Measurements from ENCODE around the gene NELL2. TPM values are rescaled to one million over a fixed set of nuclear protein-coding genes. Genes with fewer than 3 reads are reported as not detected.

The NELL2 gene
- total RNA-seq, 1 donor from 2014 or later, result 6.6 TPM

DNA sequence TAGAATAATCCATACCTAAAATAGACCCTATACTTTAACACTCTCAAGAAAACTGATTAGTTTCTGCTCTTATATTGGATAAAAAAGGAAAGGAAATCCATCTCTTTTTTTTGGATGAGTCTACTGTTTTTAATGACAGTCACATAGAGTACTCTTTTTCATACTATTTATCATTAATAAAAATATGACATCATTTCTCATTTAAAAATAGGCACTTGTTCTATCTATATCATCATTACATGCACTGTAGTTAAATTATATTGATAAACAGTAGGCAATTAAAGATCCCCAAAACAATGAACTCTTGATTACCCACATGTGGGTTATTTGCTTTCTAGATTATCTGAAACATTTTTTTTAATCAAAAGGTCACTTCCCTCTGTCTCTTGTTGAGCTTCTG, 338.8 kb downstream of the NELL2 start:
- no peak overlapping the region for H3K4me3 ChIP-seq
- H3K4me1 ChIP-seq, result no peaks in the 10 kb centered on the region
- ATAC-seq, result no peak

DNA sequence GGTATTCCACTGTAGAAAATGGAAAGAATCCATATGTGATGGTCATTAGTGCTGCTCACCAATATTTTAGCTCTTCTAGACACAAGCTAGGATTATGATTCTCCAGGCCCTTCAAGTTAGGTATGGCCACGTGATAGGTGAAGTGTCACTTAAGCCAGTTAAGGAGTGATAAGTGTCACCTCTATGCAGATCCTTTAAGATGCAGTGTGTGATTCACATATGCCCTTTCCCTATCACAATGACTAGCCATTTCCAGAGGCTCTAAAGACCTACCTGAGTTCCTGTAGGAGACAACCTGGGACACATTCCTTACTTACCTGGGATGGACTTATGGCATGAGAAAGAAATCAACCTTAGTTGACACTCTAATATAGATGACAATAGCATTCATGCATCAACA, 343.2 kb downstream of the NELL2 start:
- no peak for DNase-seq

More for the DNA sequence above, 338.8 kb downstream of the NELL2 start:
- TF ChIP-seq, protein P1, sequence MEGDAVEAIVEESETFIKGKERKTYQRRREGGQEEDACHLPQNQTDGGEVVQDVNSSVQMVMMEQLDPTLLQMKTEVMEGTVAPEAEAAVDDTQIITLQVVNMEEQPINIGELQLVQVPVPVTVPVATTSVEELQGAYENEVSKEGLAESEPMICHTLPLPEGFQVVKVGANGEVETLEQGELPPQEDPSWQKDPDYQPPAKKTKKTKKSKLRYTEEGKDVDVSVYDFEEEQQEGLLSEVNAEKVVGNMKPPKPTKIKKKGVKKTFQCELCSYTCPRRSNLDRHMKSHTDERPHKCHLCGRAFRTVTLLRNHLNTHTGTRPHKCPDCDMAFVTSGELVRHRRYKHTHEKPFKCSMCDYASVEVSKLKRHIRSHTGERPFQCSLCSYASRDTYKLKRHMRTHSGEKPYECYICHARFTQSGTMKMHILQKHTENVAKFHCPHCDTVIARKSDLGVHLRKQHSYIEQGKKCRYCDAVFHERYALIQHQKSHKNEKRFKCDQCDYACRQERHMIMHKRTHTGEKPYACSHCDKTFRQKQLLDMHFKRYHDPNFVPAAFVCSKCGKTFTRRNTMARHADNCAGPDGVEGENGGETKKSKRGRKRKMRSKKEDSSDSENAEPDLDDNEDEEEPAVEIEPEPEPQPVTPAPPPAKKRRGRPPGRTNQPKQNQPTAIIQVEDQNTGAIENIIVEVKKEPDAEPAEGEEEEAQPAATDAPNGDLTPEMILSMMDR (IDR thresholded peaks at IDR 0.05), result no peak
- Histone ChIP-seq H3K27ac (no peak overlapping the region), H3K36me3 (no peaks in the 10 kb centered on the region), H3K9me3 (no peaks in the 10 kb centered on the region), H3K27me3 (ENCODE audit: low read depth) (no peaks in the 10 kb centered on the region)
- no peak for DNase-seq
- intact Hi-C loops (cut with DNase I), result no loop called here

DNA sequence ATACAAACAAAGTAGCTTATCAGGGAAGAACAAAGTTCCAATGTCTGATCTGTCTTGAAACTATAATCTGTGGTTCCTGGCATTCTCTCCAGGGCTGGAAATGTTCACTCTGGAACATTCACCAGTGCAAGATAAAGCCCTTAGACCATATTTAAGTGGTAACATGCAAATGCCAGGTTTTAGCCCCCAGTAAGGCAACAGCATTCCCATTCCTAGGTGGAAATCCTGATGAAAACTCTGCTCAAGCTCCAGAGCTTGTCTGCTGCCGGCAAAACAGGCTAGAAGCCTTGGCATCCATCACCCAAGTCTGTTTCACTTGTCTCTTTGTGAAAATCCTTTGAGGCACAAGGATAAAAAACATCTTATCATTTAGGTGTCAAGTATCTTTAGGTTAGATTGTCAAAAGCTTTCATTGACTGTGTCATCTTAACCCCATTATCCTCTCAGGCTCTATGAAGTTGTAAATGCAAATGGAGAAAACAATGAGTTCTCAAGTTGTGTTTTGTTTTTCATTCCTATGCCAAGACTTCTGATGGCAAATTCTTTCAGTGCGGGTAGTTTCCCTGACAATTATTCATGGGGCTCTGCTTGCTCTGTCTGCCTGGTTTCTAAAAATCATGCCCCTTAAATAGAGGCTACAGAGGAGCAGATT, 344.7 kb downstream of the NELL2 start:
- no peak for DNase-seq
- Histone ChIP-seq H3K36me3 (no peaks in the 10 kb centered on the region), H3K4me3 (no peak overlapping the region), H3K4me1 (no peaks in the 10 kb centered on the region), H3K27me3 (ENCODE audit: low read depth) (no peaks in the 10 kb centered on the region), H3K9me3 (no peaks in the 10 kb centered on the region), H3K27ac (no peak overlapping the region)
- intact Hi-C loops (cut with DNase I), result no loop called here
- ATAC-seq, result no peak
- TF ChIP-seq, protein P1 (IDR thresholded peaks at IDR 0.05), result no peak

More for the DNA sequence above, 343.2 kb downstream of the NELL2 start:
- H3K4me3 ChIP-seq, result no peak overlapping the region
- TF ChIP-seq, protein P1 (IDR thresholded peaks at IDR 0.05), result no peak
- no peaks in the 10 kb centered on the region for H3K27me3 ChIP-seq (ENCODE audit: low read depth)
- peak in 1 of 2 donors; percentile 44 for ATAC-seq
- intact Hi-C loops (cut with DNase I), result no loop called here
- H3K27ac ChIP-seq, result no peak overlapping the region
- no peaks in the 10 kb centered on the region for H3K36me3 ChIP-seq
- no peaks in the 10 kb centered on the region for H3K4me1 ChIP-seq
- H3K9me3 ChIP-seq, result no peaks in the 10 kb centered on the region

DNA sequence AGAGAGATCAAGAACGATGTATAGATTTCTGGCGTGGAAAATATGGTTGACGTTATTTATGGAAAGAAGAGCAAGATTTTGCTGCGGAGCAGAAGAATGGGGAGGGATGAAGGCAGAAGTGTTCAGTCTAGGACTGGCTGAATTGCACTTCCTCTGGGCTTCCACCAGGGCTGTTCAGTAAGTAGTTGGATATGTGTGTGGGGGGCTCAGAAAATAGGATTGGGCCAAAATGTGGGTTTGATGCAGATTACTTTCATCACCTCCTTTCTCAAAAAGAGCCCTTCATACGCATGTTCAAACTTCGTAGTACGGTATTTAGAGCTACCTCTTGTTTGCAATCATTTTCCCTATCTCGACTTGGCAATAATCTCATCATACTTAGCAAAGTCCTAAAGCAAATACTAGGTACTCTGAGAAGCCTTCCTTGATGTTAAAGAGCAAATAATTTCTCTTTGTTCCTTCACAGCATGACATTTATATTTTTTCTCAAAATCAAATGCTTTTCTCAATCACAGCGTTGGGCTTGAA, 349.4 kb downstream of the NELL2 start:
- DNase-seq (no peak), ATAC-seq (peak; percentile 34 to 79)
- intact Hi-C loops (cut with DNase I), result no loop called here
- H3K36me3 ChIP-seq, result no peaks in the 10 kb centered on the region
- peak overlapping the region; percentile 1 for H3K27ac ChIP-seq
- no peaks in the 10 kb centered on the region for H3K9me3 ChIP-seq
- no peaks in the 10 kb centered on the region for H3K27me3 ChIP-seq (ENCODE audit: low read depth)
- H3K4me1 ChIP-seq, result no peaks in the 10 kb centered on the region
- TF ChIP-seq, protein P1 (IDR thresholded peaks at IDR 0.05), result no peak
- no peak overlapping the region for H3K4me3 ChIP-seq

DNA sequence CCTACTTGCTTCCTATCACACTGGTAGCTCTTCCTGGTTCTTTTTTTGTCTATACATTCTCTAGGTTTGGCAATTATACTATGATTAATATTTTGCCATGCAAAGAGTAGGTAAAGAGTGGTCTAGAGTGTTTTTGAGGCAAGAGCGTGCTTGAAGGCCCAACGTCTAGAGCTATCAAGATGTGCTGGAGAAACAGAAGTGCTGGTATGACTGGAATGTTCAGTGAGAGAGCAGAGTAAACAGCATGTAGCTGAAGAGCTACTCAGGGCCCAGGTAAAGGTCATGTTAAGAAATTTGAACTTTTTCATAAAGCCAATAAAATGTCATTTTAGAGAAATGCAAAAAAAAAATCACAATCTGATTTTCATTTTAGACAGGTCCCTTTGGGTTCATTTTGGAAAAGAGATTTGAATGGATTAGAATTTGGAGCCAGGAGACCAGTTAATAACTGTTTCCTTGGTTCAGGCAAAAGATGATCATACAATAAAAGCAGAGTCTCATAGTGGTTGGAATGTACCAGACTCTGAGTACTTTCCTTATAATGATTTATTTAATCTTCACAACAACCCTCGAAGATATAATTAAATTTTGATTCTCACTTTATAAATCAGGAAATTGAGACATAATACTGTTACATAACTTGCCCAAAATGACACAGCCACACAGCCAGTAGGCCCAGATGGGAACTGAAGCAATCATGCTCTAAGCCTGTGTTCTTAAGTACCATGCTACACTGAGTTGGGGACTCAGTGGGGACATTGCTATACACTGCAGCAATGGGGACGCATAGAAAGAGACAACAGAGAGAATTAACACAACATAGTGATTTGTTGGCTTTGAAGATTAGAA, 350.1 kb downstream of the NELL2 start:
- Histone ChIP-seq H3K36me3 (no peaks in the 10 kb centered on the region), H3K4me1 (no peaks in the 10 kb centered on the region), H3K27ac (peak overlapping the region; percentile 1), H3K4me3 (no peak overlapping the region), H3K27me3 (ENCODE audit: low read depth) (no peaks in the 10 kb centered on the region), H3K9me3 (no peaks in the 10 kb centered on the region)
- TF ChIP-seq, protein P1 (IDR thresholded peaks at IDR 0.05), result no peak
- peak; percentile 94 to 98 for ATAC-seq
- intact Hi-C loops (cut with DNase I), result no loop called here
- no peak for DNase-seq
